ENCODE results near the gene STRADB.

DNA sequence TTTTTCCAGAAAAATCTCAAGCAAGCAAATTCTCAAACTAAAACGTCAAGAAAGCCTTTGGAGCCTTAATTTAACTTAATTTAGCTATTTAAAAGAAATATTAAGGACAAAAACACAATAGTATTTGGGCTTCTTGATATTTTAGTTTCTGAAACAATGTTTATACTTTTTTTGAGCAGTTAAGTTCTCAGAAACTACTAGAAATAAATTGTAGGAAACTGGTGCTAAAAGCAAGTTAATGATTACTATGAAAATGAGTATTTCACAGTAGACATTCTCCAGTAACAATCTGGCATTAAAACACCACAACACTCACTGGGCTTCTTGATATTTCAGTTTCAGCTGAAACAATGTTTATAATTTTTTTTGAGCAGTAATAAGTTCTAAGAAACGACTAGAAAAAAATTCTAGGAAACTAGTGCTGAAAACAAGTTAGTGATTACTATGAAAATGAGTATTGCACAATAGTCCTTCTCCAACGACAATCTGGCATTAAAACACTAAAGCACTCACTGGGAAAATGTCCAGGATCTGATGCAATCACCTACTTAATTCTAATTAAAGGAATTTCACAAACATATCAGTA, 45.4 kb upstream of the STRADB start:
- no peak for TF ChIP-seq EP300 (IDR thresholded peaks at IDR 0.05; ENCODE audit: low read depth)
- TF ChIP-seq CTCF (IDR thresholded peaks at IDR 0.05): no peak
- no peak for TF ChIP-seq POLR2A (IDR thresholded peaks at IDR 0.05)
- peak; percentile 39 to 75 (median 39) for TF ChIP-seq POLR2AphosphoS5 (IDR thresholded peaks at IDR 0.05)

Data from transverse colon (tissue), 4 donors.